GM11168 (cell line): ENCODE data around the gene TACR2.

Source experiments
- in situ Hi-C: fragments of 300-500 bp; cut with MboI; formaldehyde crosslinking; loops from one replicate; pipeline ENCODE4 v1.12.0; 2022; ENCODE audit warnings: low sequenced_read_pairs; ENCODE audit not compliant: unreplicated experiment

TACR2 gene

GRCh38 chr10:69382382-69383117 is 34.2 kb downstream of the TACR2 start:
- in situ Hi-C loops = no loop called here

GRCh38 chr10:69379800-69380199 is 36.9 kb downstream of the TACR2 start:
- in situ Hi-C loops = no loop called here

DNA sequence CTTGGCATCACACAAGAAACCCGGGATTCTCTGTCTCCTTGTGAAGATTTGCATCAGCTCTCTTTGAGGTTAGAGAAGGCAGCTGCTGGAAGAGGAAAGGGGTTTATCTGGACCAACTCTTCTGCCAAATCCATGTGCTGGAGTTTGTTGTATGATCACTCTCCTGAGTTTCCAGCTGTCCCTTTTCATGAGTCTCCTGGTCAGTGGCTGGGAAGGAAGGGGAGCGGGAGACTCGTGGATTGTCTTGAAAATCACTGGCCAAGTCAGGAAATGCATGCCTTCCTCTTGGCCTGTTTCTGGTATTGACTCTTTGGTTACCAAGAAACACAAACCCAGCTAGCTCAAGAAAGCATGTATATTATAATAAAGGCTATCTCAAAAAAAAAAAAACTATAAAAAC is 38.8 kb downstream of the TACR2 start:
- in situ Hi-C loops = no loop called here

DNA sequence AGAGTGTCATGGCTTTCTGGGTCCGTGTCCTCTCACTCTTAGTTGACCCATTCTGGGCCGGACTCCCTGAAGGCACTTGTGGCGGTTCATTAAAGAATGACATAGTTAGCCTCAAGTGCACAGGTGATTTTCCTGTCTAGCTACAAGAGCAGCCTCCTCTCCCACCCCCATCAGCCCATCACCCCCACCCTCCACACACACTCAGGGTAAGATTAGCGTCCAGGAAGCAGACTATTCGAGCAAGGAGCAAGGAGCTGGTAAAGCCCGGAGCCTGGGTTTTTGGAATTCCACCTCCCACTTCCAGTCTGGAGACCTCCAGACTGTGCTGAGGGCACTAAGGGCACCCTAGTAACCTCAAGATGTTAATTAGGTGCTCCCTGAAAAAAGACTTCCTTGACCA is 39.5 kb downstream of the TACR2 start:
- in situ Hi-C loops = no loop called here

DNA sequence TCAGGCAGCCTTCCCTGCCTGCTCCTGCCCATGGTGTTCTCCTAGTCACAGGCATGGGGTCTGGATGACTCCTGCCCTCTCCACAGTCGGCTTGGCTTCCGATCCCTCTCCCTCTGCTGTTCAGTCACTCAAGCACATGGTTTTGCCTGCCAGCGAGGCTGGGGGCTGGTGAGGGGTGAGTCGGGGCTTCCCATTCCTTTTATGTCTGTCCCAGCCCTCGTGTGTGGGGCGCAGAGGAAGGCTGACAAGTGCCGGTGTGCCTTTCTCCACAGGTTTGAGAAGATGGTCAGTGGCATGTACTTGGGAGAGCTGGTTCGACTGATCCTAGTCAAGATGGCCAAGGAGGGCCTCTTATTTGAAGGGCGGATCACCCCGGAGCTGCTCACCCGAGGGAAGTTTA is 40.1 kb downstream of the TACR2 start:
- in situ Hi-C loops = no loop called here

- in situ Hi-C loops = no loop called here
Measured at GRCh38 chr10:69375307-69376151, 41.2 kb downstream of the TACR2 start.

DNA sequence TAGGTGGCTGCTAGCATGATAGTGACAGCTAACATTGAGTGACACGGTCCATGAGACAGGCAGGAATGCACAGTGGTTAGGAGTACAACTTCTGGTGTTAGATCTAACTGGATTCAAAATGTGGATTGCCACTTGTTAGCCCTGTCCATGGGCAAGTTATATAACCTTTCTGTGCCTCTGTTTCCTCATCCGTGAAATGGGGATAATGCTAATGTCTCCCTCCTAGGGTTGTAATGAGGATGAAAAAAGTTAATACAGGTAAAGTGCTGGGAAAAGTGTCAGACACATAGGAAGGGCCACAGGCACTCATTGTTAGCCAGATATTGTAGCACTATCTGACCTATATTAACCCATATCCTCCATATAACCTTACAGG is 41.8 kb downstream of the TACR2 start:
- in situ Hi-C loops = no loop called here

DNA sequence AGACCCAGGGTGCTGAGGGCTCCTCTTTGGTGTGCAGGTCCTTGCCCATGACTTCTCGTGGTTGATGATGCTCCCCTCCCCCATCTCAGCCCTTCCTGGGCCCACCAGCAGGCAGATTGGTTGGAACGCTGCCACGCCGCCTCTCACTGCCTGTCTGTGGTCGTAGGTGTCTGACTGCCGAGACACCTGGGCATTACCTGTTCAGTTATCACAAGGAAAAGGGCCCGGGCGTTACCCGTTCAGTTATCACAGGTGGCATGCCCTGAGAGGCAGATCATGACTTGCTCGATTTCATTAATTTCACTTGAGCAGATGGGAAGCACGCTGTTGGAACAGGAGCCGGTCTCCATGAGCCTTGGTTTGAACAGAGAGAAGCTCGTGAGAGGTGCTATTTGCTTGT is 42.5 kb downstream of the TACR2 start:
- in situ Hi-C loops = no loop called here

- in situ Hi-C loops = no loop called here
Measured at GRCh38 chr10:69372126-69372980, 44.4 kb downstream of the TACR2 start.

- in situ Hi-C loops = no loop called here
Measured at GRCh38 chr10:69367469-69367868, 49.2 kb downstream of the TACR2 start.

GRCh38 chr10:69366738-69367137 is 50.0 kb downstream of the TACR2 start:
- in situ Hi-C loops = no loop called here

DNA sequence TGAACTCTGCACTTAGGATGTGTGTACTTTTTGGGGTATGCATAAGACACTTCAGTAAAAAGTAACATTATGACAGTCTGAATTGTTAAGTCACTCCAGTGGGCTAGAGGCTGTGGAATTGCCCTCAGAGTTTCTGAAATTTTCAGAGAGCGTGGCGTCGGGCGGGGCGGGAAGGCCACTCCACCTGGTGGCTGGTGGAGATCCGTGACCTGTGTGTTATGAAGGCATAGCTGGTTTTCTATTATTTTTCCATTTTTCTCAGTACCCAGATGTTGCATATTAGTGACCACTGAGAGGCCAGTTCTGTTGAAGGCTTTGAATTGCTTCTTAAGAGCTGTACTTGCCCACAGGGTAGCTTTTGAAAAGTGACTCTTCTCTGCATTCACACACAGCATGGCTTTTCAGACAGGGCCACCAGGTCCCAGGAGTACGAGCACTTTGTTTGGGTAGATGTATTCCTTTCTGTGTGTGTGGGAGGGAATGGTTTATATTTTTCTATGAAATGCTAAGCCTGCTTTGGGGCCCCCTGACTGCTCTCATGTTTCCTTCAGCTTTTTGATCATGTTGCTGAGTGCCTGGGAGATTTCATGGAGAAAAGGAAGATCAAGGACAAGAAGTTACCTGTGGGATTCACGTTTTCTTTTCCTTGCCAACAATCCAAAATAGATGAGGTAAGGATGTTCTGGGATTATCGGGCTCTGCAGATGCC is 52.3 kb downstream of the TACR2 start:
- in situ Hi-C loops = no loop called here

DNA sequence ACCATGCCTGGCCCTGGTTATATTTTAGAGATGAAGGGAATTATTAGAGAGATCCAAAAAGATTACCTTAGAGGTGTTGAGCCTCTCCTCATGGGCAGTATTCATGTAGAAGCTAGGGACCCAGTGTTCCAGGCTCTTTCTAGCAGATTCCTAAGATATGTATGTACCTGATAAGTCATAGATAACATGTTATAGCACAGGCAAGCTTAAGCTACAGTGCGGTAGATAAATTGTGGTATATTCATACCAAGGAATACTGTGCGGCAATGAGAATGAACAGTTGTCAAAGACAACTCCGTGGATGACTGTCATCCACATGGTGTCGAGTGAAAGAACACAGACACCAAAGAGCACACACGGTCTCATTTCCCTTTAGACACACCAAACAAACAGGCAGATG is 53.1 kb downstream of the TACR2 start:
- in situ Hi-C loops = no loop called here

DNA sequence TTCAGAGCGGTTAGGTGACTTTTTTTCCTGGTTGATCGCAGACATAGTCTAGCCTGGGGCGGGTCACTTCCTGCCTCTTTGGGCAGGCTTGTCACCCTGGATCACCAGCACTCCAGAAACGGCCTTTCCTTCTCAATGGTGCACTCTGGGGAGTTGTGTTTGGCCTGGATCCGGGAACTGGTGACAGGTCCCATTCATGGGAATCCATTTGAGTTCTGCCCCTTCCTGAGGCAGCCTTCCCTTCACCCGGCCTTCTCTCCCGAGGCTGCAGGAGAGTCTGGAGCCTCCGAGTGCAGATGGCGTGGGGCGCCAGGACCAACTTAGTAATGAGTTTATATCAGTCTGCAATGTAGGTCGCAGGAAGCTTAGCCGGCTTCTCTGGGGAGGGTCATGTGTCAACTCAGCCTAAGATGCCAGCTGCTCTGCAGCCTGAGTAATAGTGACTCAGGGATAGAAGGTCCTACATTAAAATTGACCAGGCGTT is 54.2 kb downstream of the TACR2 start:
- in situ Hi-C loops = no loop called here

DNA sequence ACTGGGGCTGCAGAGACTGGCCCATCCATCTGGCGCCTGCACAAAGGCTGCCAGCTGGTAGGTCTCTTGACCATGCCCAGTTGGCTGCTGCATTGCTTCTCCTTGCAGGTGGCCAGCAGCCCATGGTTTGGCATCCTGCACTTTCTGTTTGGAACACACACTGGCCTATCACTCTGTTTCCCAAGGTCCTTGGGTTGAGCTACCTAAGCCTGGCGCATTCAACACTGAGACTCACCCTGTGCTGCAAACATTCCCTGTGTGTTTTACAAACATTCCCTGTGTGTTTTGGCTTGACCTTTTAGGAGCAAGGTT is 55.5 kb downstream of the TACR2 start:
- in situ Hi-C loops = no loop called here

DNA sequence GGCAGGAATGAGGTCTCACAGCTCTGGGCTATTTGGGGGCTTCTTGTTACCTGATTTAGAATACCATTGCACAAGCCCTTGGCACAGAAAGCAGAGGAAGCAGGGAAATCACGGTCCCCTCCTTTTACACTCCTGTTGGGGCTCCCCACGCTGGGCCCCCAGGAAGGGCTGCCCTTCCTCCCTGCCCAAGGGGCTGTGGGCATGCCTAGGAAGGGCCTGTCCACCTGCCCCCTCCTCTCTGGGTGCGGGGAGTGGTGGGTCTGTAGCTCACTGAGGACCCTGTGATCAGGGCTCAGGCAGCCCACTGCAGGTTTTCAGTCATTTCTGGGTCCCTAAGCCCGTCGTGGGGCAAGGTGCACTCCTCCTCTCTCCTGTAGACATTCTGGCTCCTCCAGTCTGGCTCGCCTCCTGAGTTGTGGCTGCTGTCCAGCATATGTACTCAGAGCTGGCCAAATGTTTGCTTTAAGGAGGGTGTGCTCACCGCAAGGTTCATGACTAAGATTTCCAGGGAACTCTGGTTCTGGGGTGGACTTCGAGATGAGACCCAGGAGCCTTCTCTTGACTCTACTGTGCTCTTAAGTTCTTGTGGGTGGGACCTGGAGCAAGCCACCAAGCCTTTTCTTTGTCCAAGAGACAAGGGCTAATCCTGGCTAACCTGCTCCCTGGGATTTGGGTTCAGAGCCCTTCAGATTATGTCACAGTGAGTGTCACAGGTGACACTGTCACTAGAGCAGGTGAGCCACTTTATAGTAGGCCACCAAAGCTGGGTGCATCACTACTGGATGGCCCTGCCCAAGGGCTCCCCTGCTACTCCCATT is 56.0 kb downstream of the TACR2 start:
- in situ Hi-C loops = no loop called here

GRCh38 chr10:69359594-69359993 is 57.1 kb downstream of the TACR2 start:
- in situ Hi-C loops = no loop called here

GRCh38 chr10:69359148-69359547 is 57.6 kb downstream of the TACR2 start:
- in situ Hi-C loops = no loop called here

- in situ Hi-C loops = no loop called here
Measured at GRCh38 chr10:69358148-69358795, 58.4 kb downstream of the TACR2 start.
